Neural progenitor cell (in vitro differentiated cells): ENCODE measurements around the gene MAN2A2. TPM values are rescaled to one million over a fixed set of nuclear protein-coding genes. Genes with fewer than 3 reads are reported as not detected.

Experiments used
- DNase-seq: peaks from one replicate; pipeline ENCODE4 v3.0.0-alpha.2; 2016; ENCODE audit warnings: low spot score
- H2AFZ ChIP-seq: fragments of 200-600 bp; sonication (generic); replicated peaks from 2 replicates; pipeline ENCODE4 v1.6.1; 2016; ENCODE audit warnings: antibody characterized with exemption
- H3F3A ChIP-seq: fragments of 200-600 bp; sonication (generic); 2 replicates; pipeline ENCODE4 v1.6.1; 2016; ENCODE audit warnings: antibody characterized with exemption, low read depth
- H3K27ac ChIP-seq: fragments of 200-600 bp; sonication (generic); 2 replicates; pipeline ENCODE4 v1.5.1; 2016; ENCODE audit warnings: mild to moderate bottlenecking
- H3K27me3 ChIP-seq: fragments of 200-600 bp; sonication (generic); 2 replicates; pipeline ENCODE4 v1.6.1; 2016; ENCODE audit warnings: mild to moderate bottlenecking, moderate library complexity
- H3K36me3 ChIP-seq: fragments of 200-600 bp; sonication (generic); 2 replicates; pipeline ENCODE4 v1.5.1; 2016
- H3K4me1 ChIP-seq: fragments of 200-600 bp; sonication (generic); 2 replicates; pipeline ENCODE4 v1.6.1; 2016; ENCODE audit warnings: mixed run types
- H3K4me2 ChIP-seq: fragments of 200-600 bp; sonication (generic); 2 replicates; pipeline ENCODE4 v1.6.1; 2016
- H3K4me3 ChIP-seq: fragments of 200-600 bp; sonication (generic); 2 replicates; pipeline ENCODE4 v1.5.1; 2016
- H3K79me2 ChIP-seq: fragments of 200-600 bp; sonication (generic); 2 replicates; pipeline ENCODE4 v1.6.1; 2016; ENCODE audit warnings: low read depth
- H3K9ac ChIP-seq: fragments of 200-600 bp; sonication (generic); 2 replicates; pipeline ENCODE4 v1.6.1; 2016
- H3K9me3 ChIP-seq: fragments of 200-600 bp; sonication (generic); 2 replicates; pipeline ENCODE4 v1.5.1; 2016; ENCODE audit warnings: low read depth
- H4K20me1 ChIP-seq: fragments of 200-600 bp; sonication (generic); 2 replicates; pipeline ENCODE4 v1.6.1; 2016; ENCODE audit warnings: low read depth
- H3K27ac Mint-ChIP-seq: 3 replicates; pipeline ENCODE4 v1.8.0; 2021; ENCODE audit warnings: mixed read lengths
- H3K27me3 Mint-ChIP-seq: 2 replicates; pipeline ENCODE4 v1.8.0; 2022; ENCODE audit warnings: low read depth, mild to moderate bottlenecking, inconsistent platforms, moderate library complexity, mixed read lengths; ENCODE audit not compliant: insufficient read depth
- H3K36me3 Mint-ChIP-seq: 3 replicates; pipeline ENCODE4 v1.8.0; 2021; ENCODE audit warnings: mixed read lengths
- H3K4me1 Mint-ChIP-seq: 3 replicates; pipeline ENCODE4 v1.8.0; 2021; ENCODE audit warnings: mixed read lengths
- H3K4me3 Mint-ChIP-seq: 3 replicates; pipeline ENCODE4 v1.8.0; 2021; ENCODE audit warnings: mild to moderate bottlenecking, moderate library complexity, mixed read lengths
- H3K9me3 Mint-ChIP-seq: 3 replicates; pipeline ENCODE4 v1.8.0; 2020; ENCODE audit warnings: mixed read lengths
- EZH2 ChIP-seq: fragments of 200-600 bp; sonication (generic); IDR thresholded peaks from 2 replicates; pipeline ENCODE4 v1.6.1; 2017; ENCODE audit warnings: antibody characterized with exemption, mild to moderate bottlenecking, moderate library complexity
- EZH2phosphoT487 ChIP-seq: fragments of 200-600 bp; sonication (generic); IDR thresholded peaks from 2 replicates; pipeline ENCODE4 v1.6.1; 2017; ENCODE audit warnings: antibody characterized with exemption
- total RNA-seq: library from RNA; depleted of rRNA; stranded (reverse); fragments of >200 nt; gene quantifications from 2 replicates; pipeline ENCODE4 v1.2.3, GENCODE V29; 2015; ENCODE audit warnings: low replicate concordance
- TF ChIP-seq, protein P1 (sequence below): fragments of 200-600 bp; sonication (generic); IDR thresholded peaks from 2 replicates; pipeline ENCODE4 v1.5.1; 2017; ENCODE audit warnings: antibody characterized with exemption, mild to moderate bottlenecking

The MAN2A2 gene
- total RNA-seq, 1 donor from 2014 or later = 7.0 TPM

- H3K36me3 ChIP-seq = no peaks in the 10 kb centered on the region
- no peaks in the 10 kb centered on the region for H3K9me3 ChIP-seq
- no peak overlapping the region for H3K9ac ChIP-seq
- peaks cover 14% of the 10 kb centered on the region for H3K4me1 Mint-ChIP-seq
- H3K4me2 ChIP-seq = no peak overlapping the region
- no peak overlapping the region for H3K27ac ChIP-seq
- no peaks in the 10 kb centered on the region for H4K20me1 ChIP-seq
- TF ChIP-seq EZH2 (no peak), EZH2phosphoT487 (no peak)
- TF ChIP-seq, protein P1, sequence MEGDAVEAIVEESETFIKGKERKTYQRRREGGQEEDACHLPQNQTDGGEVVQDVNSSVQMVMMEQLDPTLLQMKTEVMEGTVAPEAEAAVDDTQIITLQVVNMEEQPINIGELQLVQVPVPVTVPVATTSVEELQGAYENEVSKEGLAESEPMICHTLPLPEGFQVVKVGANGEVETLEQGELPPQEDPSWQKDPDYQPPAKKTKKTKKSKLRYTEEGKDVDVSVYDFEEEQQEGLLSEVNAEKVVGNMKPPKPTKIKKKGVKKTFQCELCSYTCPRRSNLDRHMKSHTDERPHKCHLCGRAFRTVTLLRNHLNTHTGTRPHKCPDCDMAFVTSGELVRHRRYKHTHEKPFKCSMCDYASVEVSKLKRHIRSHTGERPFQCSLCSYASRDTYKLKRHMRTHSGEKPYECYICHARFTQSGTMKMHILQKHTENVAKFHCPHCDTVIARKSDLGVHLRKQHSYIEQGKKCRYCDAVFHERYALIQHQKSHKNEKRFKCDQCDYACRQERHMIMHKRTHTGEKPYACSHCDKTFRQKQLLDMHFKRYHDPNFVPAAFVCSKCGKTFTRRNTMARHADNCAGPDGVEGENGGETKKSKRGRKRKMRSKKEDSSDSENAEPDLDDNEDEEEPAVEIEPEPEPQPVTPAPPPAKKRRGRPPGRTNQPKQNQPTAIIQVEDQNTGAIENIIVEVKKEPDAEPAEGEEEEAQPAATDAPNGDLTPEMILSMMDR = no peak
- H2AFZ ChIP-seq = no peak overlapping the region
- peaks cover 21% of the 10 kb centered on the region for H3K36me3 Mint-ChIP-seq
- H3K4me3 Mint-ChIP-seq = no peak overlapping the region
- no peaks in the 10 kb centered on the region for H3K79me2 ChIP-seq
- no peak overlapping the region for H3K27ac Mint-ChIP-seq
- no peaks in the 10 kb centered on the region for H3K9me3 Mint-ChIP-seq
- H3F3A ChIP-seq = peaks cover 16% of the 10 kb centered on the region
- H3K27me3 ChIP-seq = no peaks in the 10 kb centered on the region
- peaks cover 4% of the 10 kb centered on the region for H3K27me3 Mint-ChIP-seq
- H3K4me3 ChIP-seq = no peak overlapping the region
- H3K4me1 ChIP-seq = peaks cover 13% of the 10 kb centered on the region
- no peak for DNase-seq
These were observed 21.7 kb upstream of the MAN2A2 start for GRCh38 chr15:90881181-90881977.

DNA sequence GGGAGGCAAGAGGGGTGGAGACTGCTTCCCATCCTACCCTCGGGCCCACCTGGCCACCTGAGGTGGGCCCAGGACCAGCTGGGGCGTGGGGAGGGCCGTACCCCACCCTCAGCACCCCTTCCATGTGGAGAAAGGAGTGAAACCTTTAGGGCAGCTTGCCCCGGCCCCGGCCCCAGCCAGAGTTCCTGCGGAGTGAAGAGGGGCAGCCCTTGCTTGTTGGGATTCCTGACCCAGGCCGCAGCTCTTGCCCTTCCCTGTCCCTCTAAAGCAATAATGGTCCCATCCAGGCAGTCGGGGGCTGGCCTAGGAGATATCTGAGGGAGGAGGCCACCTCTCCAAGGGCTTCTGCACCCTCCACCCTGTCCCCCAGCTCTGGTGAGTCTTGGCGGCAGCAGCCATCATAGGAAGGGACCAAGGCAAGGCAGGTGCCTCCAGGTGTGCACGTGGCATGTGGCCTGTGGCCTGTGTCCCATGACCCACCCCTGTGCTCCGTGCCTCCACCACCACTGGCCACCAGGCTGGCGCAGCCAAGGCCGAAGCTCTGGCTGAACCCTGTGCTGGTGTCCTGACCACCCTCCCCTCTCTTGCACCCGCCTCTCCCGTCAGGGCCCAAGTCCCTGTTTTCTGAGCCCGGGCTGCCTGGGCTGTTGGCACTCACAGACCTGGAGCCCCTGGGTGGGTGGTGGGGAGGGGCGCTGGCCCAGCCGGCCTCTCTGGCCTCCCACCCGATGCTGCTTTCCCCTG, 21.0 kb upstream of the MAN2A2 start:
- Histone ChIP-seq H3K9ac (no peak overlapping the region), H4K20me1 (no peaks in the 10 kb centered on the region), H3K36me3 (no peaks in the 10 kb centered on the region), H3F3A (peaks cover 16% of the 10 kb centered on the region), H3K4me3 (no peak overlapping the region), H2AFZ (no peak overlapping the region), H3K4me2 (no peak overlapping the region), H3K4me1 (peaks cover 13% of the 10 kb centered on the region), H3K27ac (no peak overlapping the region), H3K79me2 (no peaks in the 10 kb centered on the region), H3K27me3 (no peaks in the 10 kb centered on the region), H3K9me3 (no peaks in the 10 kb centered on the region)
- Mint-ChIP-seq H3K27ac (no peak overlapping the region), H3K9me3 (no peaks in the 10 kb centered on the region), H3K36me3 (peaks cover 15% of the 10 kb centered on the region), H3K4me1 (peaks cover 14% of the 10 kb centered on the region), H3K4me3 (no peak overlapping the region), H3K27me3 (peaks cover 4% of the 10 kb centered on the region)
- DNase-seq = no peak
- TF ChIP-seq EZH2phosphoT487 (no peak), EZH2 (no peak)
- TF ChIP-seq, protein P1 = no peak

- peaks cover 11% of the 10 kb centered on the region for H3K36me3 Mint-ChIP-seq
- TF ChIP-seq EZH2phosphoT487 (no peak), EZH2 (no peak)
- TF ChIP-seq, protein P1 = no peak
- Histone ChIP-seq H3K36me3 (no peaks in the 10 kb centered on the region), H3K79me2 (no peaks in the 10 kb centered on the region), H4K20me1 (no peaks in the 10 kb centered on the region), H3K4me2 (no peak overlapping the region), H3K4me3 (no peak overlapping the region), H3K27ac (no peak overlapping the region), H3K4me1 (peaks cover 13% of the 10 kb centered on the region), H3F3A (peaks cover 16% of the 10 kb centered on the region), H3K27me3 (no peaks in the 10 kb centered on the region), H3K9ac (no peak overlapping the region), H3K9me3 (no peaks in the 10 kb centered on the region), H2AFZ (no peak overlapping the region)
- no peak for DNase-seq
- H3K27me3 Mint-ChIP-seq = peaks cover 4% of the 10 kb centered on the region
- no peak overlapping the region for H3K27ac Mint-ChIP-seq
- H3K4me1 Mint-ChIP-seq = peaks cover 14% of the 10 kb centered on the region
- H3K4me3 Mint-ChIP-seq = no peak overlapping the region
- H3K9me3 Mint-ChIP-seq = no peaks in the 10 kb centered on the region
These were observed 20.1 kb upstream of the MAN2A2 start for GRCh38 chr15:90882781-90883525.
